PC-9 (cell line): ENCODE results near the gene RETREG1.

Experiments
- EZH2 ChIP-seq: fragments of 200-600 bp; sonication (generic); IDR thresholded peaks from 2 replicates; pipeline ENCODE4 v1.8.0; 2017; ENCODE audit warnings: antibody characterized with exemption, low read depth
- TF ChIP-seq, protein P1 (sequence below): fragments of 200-600 bp; sonication (generic); conservative IDR thresholded peaks from 2 replicates; pipeline ENCODE4 v1.6.1; 2017; ENCODE audit warnings: mixed run types, antibody characterized with exemption, mild to moderate bottlenecking, moderate library complexity

DNA sequence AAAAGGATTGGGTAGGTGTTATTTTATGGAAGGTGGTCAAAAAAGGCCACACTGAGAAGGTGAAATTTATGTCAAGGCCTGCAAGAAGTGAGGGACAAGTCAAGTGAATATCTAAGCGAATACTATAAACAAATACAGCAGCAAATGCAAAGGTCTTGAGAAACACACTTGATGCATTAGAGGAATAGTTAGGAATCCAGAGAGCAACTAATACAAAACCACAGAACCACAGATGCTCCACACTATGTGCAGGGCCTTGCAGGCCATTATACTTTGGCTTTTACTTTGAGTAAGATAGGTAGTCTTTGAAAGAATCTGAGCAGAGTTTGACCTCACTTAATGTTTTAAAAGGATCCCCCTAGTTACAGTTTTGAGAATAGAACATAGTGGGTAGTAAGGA, 155.8 kb downstream of the RETREG1 start:
- TF ChIP-seq, protein P1, sequence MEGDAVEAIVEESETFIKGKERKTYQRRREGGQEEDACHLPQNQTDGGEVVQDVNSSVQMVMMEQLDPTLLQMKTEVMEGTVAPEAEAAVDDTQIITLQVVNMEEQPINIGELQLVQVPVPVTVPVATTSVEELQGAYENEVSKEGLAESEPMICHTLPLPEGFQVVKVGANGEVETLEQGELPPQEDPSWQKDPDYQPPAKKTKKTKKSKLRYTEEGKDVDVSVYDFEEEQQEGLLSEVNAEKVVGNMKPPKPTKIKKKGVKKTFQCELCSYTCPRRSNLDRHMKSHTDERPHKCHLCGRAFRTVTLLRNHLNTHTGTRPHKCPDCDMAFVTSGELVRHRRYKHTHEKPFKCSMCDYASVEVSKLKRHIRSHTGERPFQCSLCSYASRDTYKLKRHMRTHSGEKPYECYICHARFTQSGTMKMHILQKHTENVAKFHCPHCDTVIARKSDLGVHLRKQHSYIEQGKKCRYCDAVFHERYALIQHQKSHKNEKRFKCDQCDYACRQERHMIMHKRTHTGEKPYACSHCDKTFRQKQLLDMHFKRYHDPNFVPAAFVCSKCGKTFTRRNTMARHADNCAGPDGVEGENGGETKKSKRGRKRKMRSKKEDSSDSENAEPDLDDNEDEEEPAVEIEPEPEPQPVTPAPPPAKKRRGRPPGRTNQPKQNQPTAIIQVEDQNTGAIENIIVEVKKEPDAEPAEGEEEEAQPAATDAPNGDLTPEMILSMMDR: no peak
- no peak for TF ChIP-seq EZH2
